HEK293 (cell line): ENCODE results near the gene NRP1.

Experiments
- CTCF ChIA-PET: fragments of 350-600 bp; formaldehyde crosslinking; extraction: SDS; loops from one replicate; lab custom pipeline; 2021; ENCODE audit warnings: antibody characterized with exemption; lab: Yijun Ruan, JAX
- POLR2A ChIA-PET: fragments of 300-600 bp; formaldehyde crosslinking; extraction: SDS; loops from one replicate; lab custom pipeline; 2020; ENCODE audit warnings: antibody characterized with exemption, inconsistent platforms; lab: Yijun Ruan, JAX
- H3K27ac ChIP-seq: fragments of 200-500 bp; sonication (Bioruptor generic); 2 replicates; pipeline ENCODE4 v1.5.1; 2014; ENCODE audit warnings: low read depth, low read length, control low read depth, inconsistent platforms; ENCODE audit errors: extremely low read depth
- H3K36me3 ChIP-seq, 2 experiments: fragments of 200-500 bp in 1 of 2; sonication (Bioruptor generic) in 1 of 2; 1 replicate in 1 of 2; 2 replicates in 1 of 2; pipeline ENCODE4 v1.5.1; 2014 to 2017; ENCODE audit warnings: inconsistent platforms in 2 of 2, low read length in 2 of 2; ENCODE audit not compliant: control insufficient read depth in 2 of 2, insufficient read depth in 1 of 2
- H3K4me1 ChIP-seq: fragments of 200-500 bp; sonication (Bioruptor generic); 2 replicates; pipeline ENCODE4 v1.5.1; 2014; ENCODE audit warnings: mild to moderate bottlenecking, low read length, inconsistent platforms; ENCODE audit not compliant: control insufficient read depth, insufficient read depth
- H3K4me3 ChIP-seq: 2 replicates; pipeline ENCODE4 v1.5.1; 2011; ENCODE audit warnings: low read depth, mild to moderate bottlenecking, control low read depth, low read length, moderate library complexity
- H3K9me3 ChIP-seq: fragments of 200-500 bp; sonication (Bioruptor generic); 2 replicates; pipeline ENCODE4 v1.5.1; 2014; ENCODE audit warnings: low read depth, low read length, inconsistent platforms; ENCODE audit not compliant: control insufficient read depth, insufficient read depth
- AEBP2 ChIP-seq: fragments of 450-650 bp; formaldehyde crosslinking; IDR thresholded peaks from 2 replicates; pipeline ENCODE4 v1.5.1; 2016; ENCODE audit warnings: missing biosample characterization, missing genetic modification characterization, borderline replicate concordance
- BCL11B ChIP-seq: fragments of 450-650 bp; formaldehyde crosslinking; IDR thresholded peaks from 2 replicates; pipeline ENCODE4 v1.5.1; 2016; ENCODE audit warnings: low read depth, missing biosample characterization, missing genetic modification characterization
- CTCF ChIP-seq: fragments of 450-650 bp; formaldehyde crosslinking; IDR thresholded peaks from 2 replicates; pipeline ENCODE4 v1.5.1; 2016; ENCODE audit warnings: missing biosample characterization, missing genetic modification characterization
- SCRT2 ChIP-seq: fragments of 450-650 bp; formaldehyde crosslinking; IDR thresholded peaks from 2 replicates; pipeline ENCODE4 v1.5.1; 2016; ENCODE audit warnings: missing biosample characterization, missing genetic modification characterization
- SETDB1 ChIP-seq: IDR thresholded peaks from one replicate; pipeline ENCODE4 v1.6.1; 2017; ENCODE audit warnings: mild to moderate bottlenecking, low read length, moderate library complexity, mixed read lengths; ENCODE audit not compliant: insufficient read length
- YY2 ChIP-seq: fragments of 450-650 bp; formaldehyde crosslinking; IDR thresholded peaks from 2 replicates; pipeline ENCODE4 v1.5.1; 2016; ENCODE audit warnings: missing biosample characterization, missing genetic modification characterization
- ZBTB7A ChIP-seq: fragments of 450-650 bp; formaldehyde crosslinking; IDR thresholded peaks from 2 replicates; pipeline ENCODE4 v1.5.1; 2016; ENCODE audit warnings: low read depth, missing biosample characterization, missing genetic modification characterization
- ZIC2 ChIP-seq: fragments of 450-650 bp; formaldehyde crosslinking; IDR thresholded peaks from 2 replicates; pipeline ENCODE4 v1.5.1; 2016; ENCODE audit warnings: missing biosample characterization, missing genetic modification characterization
- ZNF148 ChIP-seq: fragments of 450-650 bp; formaldehyde crosslinking; IDR thresholded peaks from 2 replicates; pipeline ENCODE4 v1.5.0; 2017; ENCODE audit warnings: missing biosample characterization, missing genetic modification characterization, borderline replicate concordance
- ZNF214 ChIP-seq: fragments of 450-650 bp; formaldehyde crosslinking; IDR thresholded peaks from 2 replicates; pipeline ENCODE4 v1.5.1; 2017; ENCODE audit warnings: missing biosample characterization, mild to moderate bottlenecking, missing genetic modification characterization, borderline replicate concordance
- ZNF26 ChIP-seq: fragments of 450-650 bp; formaldehyde crosslinking; IDR thresholded peaks from 2 replicates; pipeline ENCODE4 v1.5.1; 2016; ENCODE audit warnings: missing biosample characterization, missing genetic modification characterization
- ZNF362 ChIP-seq: fragments of 450-650 bp; formaldehyde crosslinking; IDR thresholded peaks from 2 replicates; pipeline ENCODE4 v1.5.1; 2016; ENCODE audit warnings: missing biosample characterization, missing genetic modification characterization
- ZNF544 ChIP-seq: fragments of 450-650 bp; formaldehyde crosslinking; IDR thresholded peaks from 2 replicates; pipeline ENCODE4 v1.5.0; 2017; ENCODE audit warnings: missing biosample characterization, missing genetic modification characterization
- ZNF560 ChIP-seq: fragments of 450-650 bp; formaldehyde crosslinking; IDR thresholded peaks from 2 replicates; pipeline ENCODE4 v1.5.1; 2017; ENCODE audit warnings: missing biosample characterization, missing genetic modification characterization, borderline replicate concordance
- ZNF600 ChIP-seq: fragments of 450-650 bp; formaldehyde crosslinking; IDR thresholded peaks from 2 replicates; pipeline ENCODE4 v1.5.1; 2016; ENCODE audit warnings: missing biosample characterization, missing genetic modification characterization
- ZNF610 ChIP-seq: fragments of 450-650 bp; formaldehyde crosslinking; IDR thresholded peaks from 2 replicates; pipeline ENCODE4 v1.5.1; 2016; ENCODE audit warnings: missing biosample characterization, missing genetic modification characterization, borderline replicate concordance
- ZNF623 ChIP-seq: fragments of 450-650 bp; formaldehyde crosslinking; IDR thresholded peaks from 2 replicates; pipeline ENCODE4 v1.5.1; 2016; ENCODE audit warnings: missing biosample characterization, missing genetic modification characterization
- ZNF645 ChIP-seq: fragments of 450-650 bp; formaldehyde crosslinking; IDR thresholded peaks from 2 replicates; pipeline ENCODE4; 2016; ENCODE audit warnings: missing biosample characterization, missing genetic modification characterization
- ZXDB ChIP-seq: fragments of 450-650 bp; formaldehyde crosslinking; IDR thresholded peaks from 2 replicates; pipeline ENCODE4 v1.5.1; 2016; ENCODE audit warnings: missing biosample characterization, missing genetic modification characterization

Gene NRP1

GRCh38 chr10:33152146-33152545, 182.3 kb downstream of the NRP1 start:
- H3K36me3 ChIP-seq = no peaks in the 10 kb centered on the region
- no peak overlapping the region for H3K4me3 ChIP-seq
- POLR2A ChIA-PET = no interaction called here
- no peaks in the 10 kb centered on the region for H3K9me3 ChIP-seq
- CTCF ChIA-PET = interaction anchor here (0.6 to 1.7 kb wide), 2 partner anchors 36 to 136 kb away, joined by 3 to 9 read pairs; no protein-coding TSS in a partner anchor
- no peak overlapping the region for H3K27ac ChIP-seq
- TF ChIP-seq SETDB1 = no peak
- no peak for TF ChIP-seq ZNF600 (tag by site-specific recombination)
- TF ChIP-seq, all 188 proteins: peak for 0
- H3K4me1 ChIP-seq = no peaks in the 10 kb centered on the region

GRCh38 chr10:33151344-33151864, 183.1 kb downstream of the NRP1 start:
- Histone ChIP-seq H3K27ac (no peak overlapping the region), H3K36me3 (no peaks in the 10 kb centered on the region), H3K4me1 (no peaks in the 10 kb centered on the region), H3K9me3 (no peaks in the 10 kb centered on the region)
- POLR2A ChIA-PET = no interaction called here
- TF ChIP-seq SCRT2 (tag by site-specific recombination) = no peak
- TF ChIP-seq ZXDB (tag by site-specific recombination) = no peak
- TF ChIP-seq CTCF (tag by site-specific recombination) = no peak
- TF ChIP-seq ZNF623 (tag by site-specific recombination) = no peak
- no peak for TF ChIP-seq ZNF26
- TF ChIP-seq YY2 (tag by site-specific recombination) = no peak
- TF ChIP-seq ZNF362 (tag by site-specific recombination) = no peak
- no peak for TF ChIP-seq ZNF560
- no peak for TF ChIP-seq BCL11B (tag by site-specific recombination)
- TF ChIP-seq, all 188 proteins: peak for 0
- CTCF ChIA-PET = no interaction called here
- H3K4me3 ChIP-seq = no peak overlapping the region

GRCh38 chr10:33150889-33151288, 183.6 kb downstream of the NRP1 start:
- H3K27ac ChIP-seq = no peak overlapping the region
- no peaks in the 10 kb centered on the region for H3K4me1 ChIP-seq
- no peaks in the 10 kb centered on the region for H3K36me3 ChIP-seq
- CTCF ChIA-PET = no interaction called here
- H3K4me3 ChIP-seq = no peak overlapping the region
- no peaks in the 10 kb centered on the region for H3K9me3 ChIP-seq
- POLR2A ChIA-PET = no interaction called here
- TF ChIP-seq CTCF (tag by site-specific recombination) (no peak), AEBP2 (tag by site-specific recombination) (no peak), ZIC2 (tag by site-specific recombination) (no peak), ZNF148 (no peak), ZNF544 (tag by site-specific recombination) (no peak), ZNF214 (tag by site-specific recombination) (no peak), ZNF645 (tag by site-specific recombination) (no peak), ZNF623 (tag by site-specific recombination) (no peak), ZBTB7A (tag by site-specific recombination) (no peak), ZNF610 (tag by site-specific recombination) (no peak)
